Hematopoietic multipotent progenitor cell treated with erythropoietin and hydrocortisone succinate and interleukin-3 and kit ligand, for 8 days (in vitro differentiated cells): ENCODE measurements around the gene TRRAP.

Experiments used
- DNase-seq: peaks from one replicate; pipeline ENCODE4 v3.0.0-alpha.2; 2015

The TRRAP gene

GRCh38 chr7:98993024-98993897 lies 114.9 kb downstream of the TRRAP start:
- no peak for DNase-seq

GRCh38 chr7:98994046-98994944 lies 116.0 kb downstream of the TRRAP start:
- DNase-seq = no peak

- DNase-seq = no peak
These were observed 116.8 kb downstream of the TRRAP start for GRCh38 chr7:98995111-98995510.

- no peak for DNase-seq
These were observed 117.3 kb downstream of the TRRAP start for GRCh38 chr7:98995523-98996149.

GRCh38 chr7:98996150-98996552 lies 117.8 kb downstream of the TRRAP start:
- DNase-seq = no peak

GRCh38 chr7:98997846-98998245 lies 119.5 kb downstream of the TRRAP start:
- no peak for DNase-seq

GRCh38 chr7:98998821-98999725 lies 120.7 kb downstream of the TRRAP start:
- DNase-seq = no peak

GRCh38 chr7:99000196-99000903 lies 122.0 kb downstream of the TRRAP start:
- DNase-seq = no peak

GRCh38 chr7:99000904-99001465 lies 122.7 kb downstream of the TRRAP start:
- DNase-seq = no peak

GRCh38 chr7:99001482-99002147 lies 123.3 kb downstream of the TRRAP start:
- DNase-seq = no peak

- no peak for DNase-seq
These were observed 124.0 kb downstream of the TRRAP start for GRCh38 chr7:99002148-99002826.

GRCh38 chr7:99002827-99003212 lies 124.5 kb downstream of the TRRAP start:
- no peak for DNase-seq

GRCh38 chr7:99003419-99003818 lies 125.1 kb downstream of the TRRAP start:
- no peak for DNase-seq

- DNase-seq = no peak
These were observed 125.9 kb downstream of the TRRAP start for GRCh38 chr7:99004216-99004615.

- no peak for DNase-seq
These were observed 126.6 kb downstream of the TRRAP start for GRCh38 chr7:99004781-99005500.

- DNase-seq = no peak
These were observed 127.4 kb downstream of the TRRAP start for GRCh38 chr7:99005776-99006175.

- no peak for DNase-seq
These were observed 128.6 kb downstream of the TRRAP start for GRCh38 chr7:99006739-99007424.

- DNase-seq = no peak
These were observed 129.9 kb downstream of the TRRAP start for GRCh38 chr7:99008181-99008631.
